ENCODE measurements around the gene NEUROD6.

DNA sequence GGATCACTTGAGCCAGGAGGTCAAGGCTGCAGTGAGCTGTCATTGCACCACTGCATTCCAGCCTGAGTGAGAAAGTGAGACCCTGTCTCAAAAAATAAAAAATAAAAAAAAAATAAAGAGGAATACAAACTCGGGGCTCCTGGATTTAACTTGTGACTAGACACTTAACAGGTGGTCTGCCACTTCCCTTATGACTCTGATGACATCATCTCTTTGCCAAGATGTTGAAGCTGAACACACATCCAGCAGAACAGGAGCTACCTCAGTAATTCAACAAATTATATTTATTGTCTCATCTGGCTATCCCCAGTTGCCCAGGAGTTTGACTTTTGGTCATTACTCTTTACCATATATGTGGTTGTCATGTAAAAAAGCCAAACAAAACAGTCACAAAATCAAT is 35.3 kb downstream of the NEUROD6 start:
- TF ChIP-seq ATF1 (CRISPR knock-in tag; IDR thresholded peaks at IDR 0.05) (no peak), ZNF263 (CRISPR knock-in tag; IDR thresholded peaks at IDR 0.05; ENCODE audit: low read depth) (no peak), ESRRA (CRISPR knock-in tag; IDR thresholded peaks at IDR 0.05; ENCODE audit: borderline replicate concordance) (no peak), SP1 (CRISPR knock-in tag; conservative IDR thresholded peaks at IDR 0.05) (no peak), CREB1 (CRISPR knock-in tag; IDR thresholded peaks at IDR 0.05) (no peak), CREM (CRISPR knock-in tag; IDR thresholded peaks at IDR 0.05) (no peak), USF2 (CRISPR knock-in tag; IDR thresholded peaks at IDR 0.05) (no peak), TCF7 (CRISPR knock-in tag; IDR thresholded peaks at IDR 0.05; ENCODE audit: low read depth) (no peak), AR (CRISPR knock-in tag; IDR thresholded peaks at IDR 0.05) (no peak), SMAD4 (CRISPR knock-in tag; IDR thresholded peaks at IDR 0.05) (no peak)
- TF ChIP-seq, protein P1, sequence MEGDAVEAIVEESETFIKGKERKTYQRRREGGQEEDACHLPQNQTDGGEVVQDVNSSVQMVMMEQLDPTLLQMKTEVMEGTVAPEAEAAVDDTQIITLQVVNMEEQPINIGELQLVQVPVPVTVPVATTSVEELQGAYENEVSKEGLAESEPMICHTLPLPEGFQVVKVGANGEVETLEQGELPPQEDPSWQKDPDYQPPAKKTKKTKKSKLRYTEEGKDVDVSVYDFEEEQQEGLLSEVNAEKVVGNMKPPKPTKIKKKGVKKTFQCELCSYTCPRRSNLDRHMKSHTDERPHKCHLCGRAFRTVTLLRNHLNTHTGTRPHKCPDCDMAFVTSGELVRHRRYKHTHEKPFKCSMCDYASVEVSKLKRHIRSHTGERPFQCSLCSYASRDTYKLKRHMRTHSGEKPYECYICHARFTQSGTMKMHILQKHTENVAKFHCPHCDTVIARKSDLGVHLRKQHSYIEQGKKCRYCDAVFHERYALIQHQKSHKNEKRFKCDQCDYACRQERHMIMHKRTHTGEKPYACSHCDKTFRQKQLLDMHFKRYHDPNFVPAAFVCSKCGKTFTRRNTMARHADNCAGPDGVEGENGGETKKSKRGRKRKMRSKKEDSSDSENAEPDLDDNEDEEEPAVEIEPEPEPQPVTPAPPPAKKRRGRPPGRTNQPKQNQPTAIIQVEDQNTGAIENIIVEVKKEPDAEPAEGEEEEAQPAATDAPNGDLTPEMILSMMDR (IDR thresholded peaks at IDR 0.05): no peak
- TF ChIP-seq, protein P2, sequence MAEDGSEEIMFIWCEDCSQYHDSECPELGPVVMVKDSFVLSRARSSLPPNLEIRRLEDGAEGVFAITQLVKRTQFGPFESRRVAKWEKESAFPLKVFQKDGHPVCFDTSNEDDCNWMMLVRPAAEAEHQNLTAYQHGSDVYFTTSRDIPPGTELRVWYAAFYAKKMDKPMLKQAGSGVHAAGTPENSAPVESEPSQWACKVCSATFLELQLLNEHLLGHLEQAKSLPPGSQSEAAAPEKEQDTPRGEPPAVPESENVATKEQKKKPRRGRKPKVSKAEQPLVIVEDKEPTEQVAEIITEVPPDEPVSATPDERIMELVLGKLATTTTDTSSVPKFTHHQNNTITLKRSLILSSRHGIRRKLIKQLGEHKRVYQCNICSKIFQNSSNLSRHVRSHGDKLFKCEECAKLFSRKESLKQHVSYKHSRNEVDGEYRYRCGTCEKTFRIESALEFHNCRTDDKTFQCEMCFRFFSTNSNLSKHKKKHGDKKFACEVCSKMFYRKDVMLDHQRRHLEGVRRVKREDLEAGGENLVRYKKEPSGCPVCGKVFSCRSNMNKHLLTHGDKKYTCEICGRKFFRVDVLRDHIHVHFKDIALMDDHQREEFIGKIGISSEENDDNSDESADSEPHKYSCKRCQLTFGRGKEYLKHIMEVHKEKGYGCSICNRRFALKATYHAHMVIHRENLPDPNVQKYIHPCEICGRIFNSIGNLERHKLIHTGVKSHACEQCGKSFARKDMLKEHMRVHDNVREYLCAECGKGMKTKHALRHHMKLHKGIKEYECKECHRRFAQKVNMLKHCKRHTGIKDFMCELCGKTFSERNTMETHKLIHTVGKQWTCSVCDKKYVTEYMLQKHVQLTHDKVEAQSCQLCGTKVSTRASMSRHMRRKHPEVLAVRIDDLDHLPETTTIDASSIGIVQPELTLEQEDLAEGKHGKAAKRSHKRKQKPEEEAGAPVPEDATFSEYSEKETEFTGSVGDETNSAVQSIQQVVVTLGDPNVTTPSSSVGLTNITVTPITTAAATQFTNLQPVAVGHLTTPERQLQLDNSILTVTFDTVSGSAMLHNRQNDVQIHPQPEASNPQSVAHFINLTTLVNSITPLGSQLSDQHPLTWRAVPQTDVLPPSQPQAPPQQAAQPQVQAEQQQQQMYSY (CRISPR knock-in tag; IDR thresholded peaks at IDR 0.05): no peak
- TF ChIP-seq, protein P3, sequence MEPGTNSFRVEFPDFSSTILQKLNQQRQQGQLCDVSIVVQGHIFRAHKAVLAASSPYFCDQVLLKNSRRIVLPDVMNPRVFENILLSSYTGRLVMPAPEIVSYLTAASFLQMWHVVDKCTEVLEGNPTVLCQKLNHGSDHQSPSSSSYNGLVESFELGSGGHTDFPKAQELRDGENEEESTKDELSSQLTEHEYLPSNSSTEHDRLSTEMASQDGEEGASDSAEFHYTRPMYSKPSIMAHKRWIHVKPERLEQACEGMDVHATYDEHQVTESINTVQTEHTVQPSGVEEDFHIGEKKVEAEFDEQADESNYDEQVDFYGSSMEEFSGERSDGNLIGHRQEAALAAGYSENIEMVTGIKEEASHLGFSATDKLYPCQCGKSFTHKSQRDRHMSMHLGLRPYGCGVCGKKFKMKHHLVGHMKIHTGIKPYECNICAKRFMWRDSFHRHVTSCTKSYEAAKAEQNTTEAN (CRISPR knock-in tag; IDR thresholded peaks at IDR 0.05): no peak
